ENCODE measurements around the gene EXTL1. TPM values are rescaled to one million over a fixed set of nuclear protein-coding genes. Genes with fewer than 3 reads are reported as not detected.

The EXTL1 gene
- total RNA-seq, 1 donor from 2014 or later: 26.4 TPM

- Histone ChIP-seq H3K4me2 (ENCODE audit: low read length) (no peak overlapping the region), H4K20me1 (ENCODE audit: insufficient read depth, low read length) (no peaks in the 10 kb centered on the region), H3K9me3 (ENCODE audit: insufficient read depth, low read depth, low read length) (no peaks in the 10 kb centered on the region), H3K4me1 (ENCODE audit: insufficient read depth, low read length) (peaks cover 4% of the 10 kb centered on the region), H3K27ac (ENCODE audit: low read depth, low read length) (no peak overlapping the region), H3K36me3 (ENCODE audit: insufficient read depth, low read length) (no peaks in the 10 kb centered on the region), H3K9ac (ENCODE audit: low read length) (no peak overlapping the region), H3K4me3 (ENCODE audit: insufficient read depth, low read depth, low read length) (no peak overlapping the region), H3K79me2 (ENCODE audit: insufficient read depth, low read length) (no peaks in the 10 kb centered on the region), H3K27me3 (ENCODE audit: insufficient read depth, low read length) (no peaks in the 10 kb centered on the region), H2AFZ (ENCODE audit: low read depth, low read length) (no peak overlapping the region)
- no peaks in the 10 kb centered on the region for H3K9me3 Mint-ChIP-seq (ENCODE audit: unreplicated experiment)
- H3K4me1 Mint-ChIP-seq (ENCODE audit: low read depth, unreplicated experiment): no peaks in the 10 kb centered on the region
- no peak overlapping the region for H3K4me3 Mint-ChIP-seq (ENCODE audit: unreplicated experiment)
- no peak for FAIRE-seq
- TF ChIP-seq EZH2 (IDR thresholded peaks at IDR 0.05; ENCODE audit: insufficient read depth, low read length): no peak
- TF ChIP-seq, protein P1, sequence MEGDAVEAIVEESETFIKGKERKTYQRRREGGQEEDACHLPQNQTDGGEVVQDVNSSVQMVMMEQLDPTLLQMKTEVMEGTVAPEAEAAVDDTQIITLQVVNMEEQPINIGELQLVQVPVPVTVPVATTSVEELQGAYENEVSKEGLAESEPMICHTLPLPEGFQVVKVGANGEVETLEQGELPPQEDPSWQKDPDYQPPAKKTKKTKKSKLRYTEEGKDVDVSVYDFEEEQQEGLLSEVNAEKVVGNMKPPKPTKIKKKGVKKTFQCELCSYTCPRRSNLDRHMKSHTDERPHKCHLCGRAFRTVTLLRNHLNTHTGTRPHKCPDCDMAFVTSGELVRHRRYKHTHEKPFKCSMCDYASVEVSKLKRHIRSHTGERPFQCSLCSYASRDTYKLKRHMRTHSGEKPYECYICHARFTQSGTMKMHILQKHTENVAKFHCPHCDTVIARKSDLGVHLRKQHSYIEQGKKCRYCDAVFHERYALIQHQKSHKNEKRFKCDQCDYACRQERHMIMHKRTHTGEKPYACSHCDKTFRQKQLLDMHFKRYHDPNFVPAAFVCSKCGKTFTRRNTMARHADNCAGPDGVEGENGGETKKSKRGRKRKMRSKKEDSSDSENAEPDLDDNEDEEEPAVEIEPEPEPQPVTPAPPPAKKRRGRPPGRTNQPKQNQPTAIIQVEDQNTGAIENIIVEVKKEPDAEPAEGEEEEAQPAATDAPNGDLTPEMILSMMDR (IDR thresholded peaks at IDR 0.05; ENCODE audit: insufficient read depth, low read depth, low read length): no peak
- no peak overlapping the region for H3K27ac Mint-ChIP-seq (ENCODE audit: unreplicated experiment)
- H3K36me3 Mint-ChIP-seq (ENCODE audit: low read depth, unreplicated experiment): no peaks in the 10 kb centered on the region
- no peak for DNase-seq (ENCODE audit: low read depth)
- H3K27me3 Mint-ChIP-seq (ENCODE audit: low read depth, unreplicated experiment): peaks cover 6% of the 10 kb centered on the region
These were observed 18.3 kb upstream of the EXTL1 start for GRCh38 chr1:26003262-26003661.

- Mint-ChIP-seq H3K4me1 (ENCODE audit: low read depth, unreplicated experiment) (no peaks in the 10 kb centered on the region), H3K27ac (ENCODE audit: unreplicated experiment) (no peak overlapping the region), H3K9me3 (ENCODE audit: unreplicated experiment) (no peaks in the 10 kb centered on the region), H3K36me3 (ENCODE audit: low read depth, unreplicated experiment) (no peaks in the 10 kb centered on the region), H3K27me3 (ENCODE audit: low read depth, unreplicated experiment) (peaks cover 6% of the 10 kb centered on the region), H3K4me3 (ENCODE audit: unreplicated experiment) (no peak overlapping the region)
- Histone ChIP-seq H3K27ac (ENCODE audit: low read depth, low read length) (no peak overlapping the region), H3K27me3 (ENCODE audit: insufficient read depth, low read length) (no peaks in the 10 kb centered on the region), H3K9me3 (ENCODE audit: insufficient read depth, low read depth, low read length) (no peaks in the 10 kb centered on the region), H3K4me2 (ENCODE audit: low read length) (no peak overlapping the region), H3K4me3 (ENCODE audit: insufficient read depth, low read depth, low read length) (no peak overlapping the region), H3K9ac (ENCODE audit: low read length) (no peak overlapping the region), H2AFZ (ENCODE audit: low read depth, low read length) (no peak overlapping the region), H3K4me1 (ENCODE audit: insufficient read depth, low read length) (no peaks in the 10 kb centered on the region), H4K20me1 (ENCODE audit: insufficient read depth, low read length) (no peaks in the 10 kb centered on the region), H3K36me3 (ENCODE audit: insufficient read depth, low read length) (no peaks in the 10 kb centered on the region), H3K79me2 (ENCODE audit: insufficient read depth, low read length) (no peaks in the 10 kb centered on the region)
- no peak for DNase-seq (ENCODE audit: low read depth)
- no peak for FAIRE-seq
- TF ChIP-seq, protein P1 (IDR thresholded peaks at IDR 0.05; ENCODE audit: insufficient read depth, low read depth, low read length): no peak
- TF ChIP-seq EZH2 (IDR thresholded peaks at IDR 0.05; ENCODE audit: insufficient read depth, low read length): no peak
These were observed 17.8 kb upstream of the EXTL1 start for GRCh38 chr1:26003756-26004155.

GRCh38 chr1:26005434-26006105 lies 16.0 kb upstream of the EXTL1 start:
- H2AFZ ChIP-seq (ENCODE audit: low read depth, low read length): no peak overlapping the region
- peaks cover 6% of the 10 kb centered on the region for H3K27me3 Mint-ChIP-seq (ENCODE audit: low read depth, unreplicated experiment)
- no peaks in the 10 kb centered on the region for H3K79me2 ChIP-seq (ENCODE audit: insufficient read depth, low read length)
- no peak overlapping the region for H3K27ac ChIP-seq (ENCODE audit: low read depth, low read length)
- no peak overlapping the region for H3K27ac Mint-ChIP-seq (ENCODE audit: unreplicated experiment)
- no peaks in the 10 kb centered on the region for H3K36me3 Mint-ChIP-seq (ENCODE audit: low read depth, unreplicated experiment)
- H4K20me1 ChIP-seq (ENCODE audit: insufficient read depth, low read length): no peaks in the 10 kb centered on the region
- no peak overlapping the region for H3K4me2 ChIP-seq (ENCODE audit: low read length)
- no peak overlapping the region for H3K9ac ChIP-seq (ENCODE audit: low read length)
- FAIRE-seq (no peak), DNase-seq (ENCODE audit: low read depth) (no peak)
- H3K9me3 ChIP-seq (ENCODE audit: insufficient read depth, low read depth, low read length): no peaks in the 10 kb centered on the region
- H3K4me3 Mint-ChIP-seq (ENCODE audit: unreplicated experiment): no peak overlapping the region
- H3K9me3 Mint-ChIP-seq (ENCODE audit: unreplicated experiment): no peaks in the 10 kb centered on the region
- no peak overlapping the region for H3K4me3 ChIP-seq (ENCODE audit: insufficient read depth, low read depth, low read length)
- peaks cover 4% of the 10 kb centered on the region for H3K4me1 Mint-ChIP-seq (ENCODE audit: low read depth, unreplicated experiment)
- TF ChIP-seq, protein P1 (IDR thresholded peaks at IDR 0.05; ENCODE audit: insufficient read depth, low read depth, low read length): no peak
- no peak for TF ChIP-seq EZH2 (IDR thresholded peaks at IDR 0.05; ENCODE audit: insufficient read depth, low read length)
- no peaks in the 10 kb centered on the region for H3K4me1 ChIP-seq (ENCODE audit: insufficient read depth, low read length)
- H3K27me3 ChIP-seq (ENCODE audit: insufficient read depth, low read length): no peaks in the 10 kb centered on the region
- no peaks in the 10 kb centered on the region for H3K36me3 ChIP-seq (ENCODE audit: insufficient read depth, low read length)
